GM12864 (cell line): ENCODE results near the gene ATF7IP2.

ENCODE experiments used
- DNase-seq: peaks from one replicate; pipeline ENCODE4 v3.0.0-alpha.2; 2011; ENCODE audit warnings: low read depth
- H3K4me3 ChIP-seq: 2 replicates; pipeline ENCODE4 v1.5.1; 2011; ENCODE audit warnings: mild to moderate bottlenecking, low read depth, low read length, control low read depth
- CTCF ChIP-seq: IDR thresholded peaks from 2 replicates; pipeline ENCODE4 v1.5.1; 2011; ENCODE audit warnings: low read depth, mild to moderate bottlenecking, moderate library complexity, low read length, control low read depth, inconsistent platforms; ENCODE audit errors: missing control alignments

The ATF7IP2 gene

GRCh38 chr16:10493276-10493675 lies 107.4 kb downstream of the ATF7IP2 start:
- DNase-seq, result no peak
- no peak for TF ChIP-seq CTCF
- H3K4me3 ChIP-seq, result no peak overlapping the region

- H3K4me3 ChIP-seq, result no peak overlapping the region
- no peak for DNase-seq
- TF ChIP-seq CTCF, result no peak
Measured at GRCh38 chr16:10494343-10495030, 108.6 kb downstream of the ATF7IP2 start.

- no peak for DNase-seq
- no peak for TF ChIP-seq CTCF
- H3K4me3 ChIP-seq, result no peak overlapping the region
Measured at GRCh38 chr16:10495031-10495345, 109.1 kb downstream of the ATF7IP2 start.

GRCh38 chr16:10497132-10498101 lies 111.6 kb downstream of the ATF7IP2 start:
- no peak for TF ChIP-seq CTCF
- DNase-seq, result no peak
- H3K4me3 ChIP-seq, result no peak overlapping the region

GRCh38 chr16:10500582-10500981 lies 114.7 kb downstream of the ATF7IP2 start:
- H3K4me3 ChIP-seq, result no peak overlapping the region
- no peak for TF ChIP-seq CTCF
- DNase-seq, result no peak

GRCh38 chr16:10501016-10501607 lies 115.3 kb downstream of the ATF7IP2 start:
- H3K4me3 ChIP-seq, result no peak overlapping the region
- no peak for DNase-seq
- TF ChIP-seq CTCF, result no peak
